Measurements from ENCODE around the gene TGFA.

- TF ChIP-seq CTCF (conservative IDR thresholded peaks at IDR 0.05; ENCODE audit: low read length) (no peak), EZH2phosphoT487 (IDR thresholded peaks at IDR 0.05; ENCODE audit: borderline replicate concordance, low read depth, low read length) (no peak)
Measured at GRCh38 chr2:70522627-70523026, 31.0 kb downstream of the TGFA start.
